Bronchus fibroblast of lung (primary cell): Measurements from ENCODE around the gene ATP6V1A. TPM values are rescaled to one million over a fixed set of nuclear protein-coding genes. Genes with fewer than 3 reads are reported as not detected.

Experiments used
- total RNA-seq: library from RNA; depleted of rRNA; stranded (reverse); fragments of >200 nt; gene quantifications from 2 replicates; pipeline ENCODE4 v1.2.3, GENCODE V29; 2015

Gene ATP6V1A
- total RNA-seq = 28.4 and 35.8 TPM in 2 replicates

DNA sequence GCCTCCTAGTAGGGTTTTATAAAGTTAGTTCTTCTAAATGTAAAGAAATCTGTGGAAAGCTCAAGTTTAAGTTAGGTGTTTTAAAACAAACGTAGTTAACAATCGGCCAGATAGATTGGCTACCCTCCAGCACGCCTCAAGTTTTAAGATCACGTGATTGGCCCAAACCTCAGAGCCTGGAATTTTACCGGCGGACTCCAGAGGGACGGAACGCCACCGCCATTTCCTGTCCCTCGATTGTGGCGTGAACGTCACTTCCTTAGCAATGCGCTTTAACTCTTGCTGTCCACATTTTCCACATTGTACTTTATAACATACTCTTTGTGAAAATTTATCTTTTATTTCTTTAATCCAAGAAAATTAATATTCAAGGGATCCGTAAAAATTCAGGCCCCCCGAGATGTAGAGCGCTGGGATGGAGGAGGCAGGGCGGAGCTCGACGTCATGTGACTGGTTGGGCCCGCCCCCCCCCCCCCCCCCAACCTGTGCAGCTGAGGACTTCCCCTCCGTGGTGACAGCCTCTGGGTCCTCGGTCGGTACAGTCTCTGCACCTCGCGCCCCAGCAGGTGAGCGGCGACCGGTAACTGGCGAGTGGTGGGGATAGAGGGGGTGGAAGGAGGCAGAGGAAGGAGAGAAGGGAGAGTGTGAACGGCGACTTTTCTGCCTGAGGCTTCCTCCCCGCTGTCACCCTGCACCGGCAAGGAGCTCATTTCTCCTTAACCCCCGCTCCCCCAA is at the start of gene ATP6V1A:
TSS of gene ATP6V1A (plus strand) at position 488 of the 735 bp plus-strand sequence. CDS start 31,719 bp downstream, outside the sequence.

DNA sequence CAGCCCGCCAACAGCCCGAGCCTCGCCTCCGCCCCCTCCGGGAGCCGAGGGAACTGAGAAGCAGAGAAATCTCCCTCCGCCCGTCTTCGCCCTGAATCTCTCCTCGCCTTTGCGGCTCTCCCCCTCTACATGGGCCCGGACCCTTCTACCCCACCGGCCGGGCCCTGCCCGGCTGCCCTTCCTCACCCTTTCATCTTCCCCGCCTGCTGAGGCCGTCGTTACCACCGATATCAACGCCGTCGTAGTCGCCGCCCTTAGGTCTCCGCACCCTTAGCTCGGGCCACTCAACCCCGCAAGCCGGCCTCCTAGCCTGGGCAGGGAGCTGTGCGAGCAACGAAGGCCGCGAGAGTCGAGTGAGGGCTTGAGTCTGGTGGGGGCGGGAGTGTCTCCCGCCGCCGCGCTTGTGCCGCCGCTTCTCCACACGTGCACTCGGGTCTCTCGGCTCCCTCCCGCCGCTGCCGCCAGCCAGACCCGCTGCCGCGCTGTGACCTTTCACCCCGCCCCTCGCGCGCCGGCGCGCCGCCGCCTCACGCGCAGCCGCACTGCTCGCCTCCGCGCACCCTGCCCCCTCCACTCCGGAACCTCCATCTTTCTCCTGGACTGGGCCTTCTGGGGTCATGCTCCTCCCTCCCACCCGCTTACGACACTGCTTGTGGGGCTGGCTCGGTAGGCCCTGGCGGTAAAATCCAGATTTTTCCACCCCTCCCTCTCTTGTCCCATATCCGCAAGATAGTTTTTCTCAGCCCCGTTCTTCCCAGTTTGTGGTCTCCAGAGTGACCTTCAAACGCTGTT is 883 bp upstream of the ATP6V1A start, which contains the start of gene NAA50:
TSS of gene NAA50 (minus strand) at position 494 of the 792 bp plus-strand sequence. CDS start at position 194, 300 bp downstream.

DNA sequence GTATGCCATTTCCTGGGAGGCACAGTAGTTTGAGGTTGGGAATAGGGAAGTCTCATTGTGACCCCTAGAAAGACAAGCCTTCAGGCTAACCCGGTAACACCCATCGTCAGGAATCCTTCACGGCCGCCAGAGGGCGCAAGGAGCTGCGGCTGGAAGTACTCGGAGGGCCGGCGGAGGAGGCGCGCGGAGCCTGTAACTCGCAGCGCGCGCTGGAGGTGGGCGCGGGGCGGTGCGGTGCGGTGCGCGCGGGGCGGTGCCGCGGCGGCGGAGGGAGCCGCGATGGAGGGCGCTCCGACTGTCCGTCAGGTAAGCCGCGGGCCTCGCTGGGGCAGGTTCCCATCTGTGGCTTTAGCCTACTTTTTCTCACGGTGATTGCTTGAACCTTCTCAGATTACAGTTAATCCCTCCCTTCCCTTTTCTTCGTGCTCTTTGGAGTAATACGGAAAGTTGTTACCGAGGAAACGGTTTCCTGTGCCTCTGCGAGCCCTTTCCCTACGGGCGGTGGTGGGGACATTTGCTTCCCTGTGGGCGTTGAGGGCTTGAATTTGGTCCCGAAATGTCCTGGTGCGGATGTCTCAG is 91.9 kb downstream of the ATP6V1A start, which contains the start of gene GRAMD1C:
TSS of gene GRAMD1C (plus strand) at position 158 of the 579 bp plus-strand sequence. CDS start at position 280, 122 bp downstream.

Other genes starting within 250 kb of the ATP6V1A start
- gene SPICE1, start 231.9 kb upstream of the ATP6V1A start, total RNA-seq = 9.5 and 14.5 TPM in 2 replicates
- not detected in 2 replicates for gene SIDT1, start 214.5 kb upstream of the ATP6V1A start, total RNA-seq
- gene USF3, start 50.4 kb upstream of the ATP6V1A start, total RNA-seq = 4.3 and 5.0 TPM in 2 replicates
- gene NAA50, start 786 bp upstream of the ATP6V1A start, total RNA-seq = 152 and 153 TPM in 2 replicates
- gene GRAMD1C, start 91.8 kb downstream of the ATP6V1A start, total RNA-seq = 4.6 and 5.0 TPM in 2 replicates
- gene ZDHHC23, start 201.0 kb downstream of the ATP6V1A start, total RNA-seq = 0.17 and 0.30 TPM in 2 replicates